ENCODE results near the gene SLC30A10. TPM values are rescaled to one million over a fixed set of nuclear protein-coding genes. Genes with fewer than 3 reads are reported as not detected.

Gene SLC30A10
- total and polyA plus RNA-seq, 2 of the 13 experiments (the other 11 are each of a cell fraction or from before 2014, with no cell fraction given): 20.9 to 30.2 TPM

DNA sequence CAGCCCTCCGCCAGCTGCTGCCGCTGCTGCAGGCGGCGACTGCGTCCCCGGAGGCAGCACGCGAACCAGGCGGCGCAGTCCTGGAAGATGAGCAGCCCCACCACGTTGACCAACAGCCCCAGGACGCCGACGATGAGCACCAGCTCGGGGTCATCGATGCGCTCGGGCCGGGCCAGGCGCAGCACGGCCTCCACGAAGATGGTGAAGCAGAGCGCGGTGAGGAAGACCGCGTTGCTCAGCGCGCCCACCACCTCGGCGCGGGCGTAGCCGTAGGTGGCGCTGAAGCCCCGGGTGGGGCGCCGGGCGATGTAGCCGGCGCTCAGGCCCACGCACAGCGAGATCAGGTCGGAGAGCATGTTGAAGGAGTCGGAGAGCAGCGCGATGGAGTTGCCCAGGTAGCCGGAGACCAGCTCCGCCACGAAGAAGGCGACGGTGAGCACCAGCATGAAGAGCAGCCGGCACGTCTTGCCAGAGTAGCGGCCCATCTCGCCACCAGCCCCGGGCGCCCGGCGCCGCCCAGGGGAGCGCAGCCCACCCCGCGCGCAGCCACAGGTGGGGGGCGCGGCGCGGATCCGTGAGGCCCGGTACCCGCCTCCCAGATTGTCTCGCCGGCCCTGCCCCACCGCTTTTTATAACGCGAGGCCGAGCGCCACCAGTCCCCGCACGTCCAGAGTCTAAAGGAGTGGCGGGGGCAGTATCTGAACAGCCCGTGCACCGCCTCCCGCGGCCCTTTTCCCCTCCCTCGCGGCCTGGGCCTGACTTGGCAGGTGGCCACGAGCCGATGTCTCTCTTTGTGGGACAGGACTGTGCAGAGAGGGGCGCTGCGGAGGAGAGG is at the start of gene SLC30A10 (continued):
- TF ChIP-seq, protein P1, sequence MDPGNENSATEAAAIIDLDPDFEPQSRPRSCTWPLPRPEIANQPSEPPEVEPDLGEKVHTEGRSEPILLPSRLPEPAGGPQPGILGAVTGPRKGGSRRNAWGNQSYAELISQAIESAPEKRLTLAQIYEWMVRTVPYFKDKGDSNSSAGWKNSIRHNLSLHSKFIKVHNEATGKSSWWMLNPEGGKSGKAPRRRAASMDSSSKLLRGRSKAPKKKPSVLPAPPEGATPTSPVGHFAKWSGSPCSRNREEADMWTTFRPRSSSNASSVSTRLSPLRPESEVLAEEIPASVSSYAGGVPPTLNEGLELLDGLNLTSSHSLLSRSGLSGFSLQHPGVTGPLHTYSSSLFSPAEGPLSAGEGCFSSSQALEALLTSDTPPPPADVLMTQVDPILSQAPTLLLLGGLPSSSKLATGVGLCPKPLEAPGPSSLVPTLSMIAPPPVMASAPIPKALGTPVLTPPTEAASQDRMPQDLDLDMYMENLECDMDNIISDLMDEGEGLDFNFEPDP (CRISPR knock-in tag; conservative IDR thresholded peaks at IDR 0.05): no peak
- TF ChIP-seq, protein P2, sequence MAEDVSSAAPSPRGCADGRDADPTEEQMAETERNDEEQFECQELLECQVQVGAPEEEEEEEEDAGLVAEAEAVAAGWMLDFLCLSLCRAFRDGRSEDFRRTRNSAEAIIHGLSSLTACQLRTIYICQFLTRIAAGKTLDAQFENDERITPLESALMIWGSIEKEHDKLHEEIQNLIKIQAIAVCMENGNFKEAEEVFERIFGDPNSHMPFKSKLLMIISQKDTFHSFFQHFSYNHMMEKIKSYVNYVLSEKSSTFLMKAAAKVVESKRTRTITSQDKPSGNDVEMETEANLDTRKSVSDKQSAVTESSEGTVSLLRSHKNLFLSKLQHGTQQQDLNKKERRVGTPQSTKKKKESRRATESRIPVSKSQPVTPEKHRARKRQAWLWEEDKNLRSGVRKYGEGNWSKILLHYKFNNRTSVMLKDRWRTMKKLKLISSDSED (CRISPR knock-in tag; IDR thresholded peaks at IDR 0.05): no peak; the same call in 1 of the 2 replicates
- no peak for TF ChIP-seq HCFC1 (IDR thresholded peaks at IDR 0.05; ENCODE audit: low read depth, low read length)
- TF ChIP-seq PHF8 (CRISPR knock-in tag; IDR thresholded peaks at IDR 0.05): peak; percentile 71
- TF ChIP-seq TMF1 (CRISPR knock-in tag; IDR thresholded peaks at IDR 0.05; ENCODE audit: low read depth): 0 out of 2 replicates have a peak, but pooled peaks have one; percentile 27
- TF ChIP-seq ZNF383 (CRISPR knock-in tag; IDR thresholded peaks at IDR 0.05; ENCODE audit: borderline replicate concordance): no peak
- no peak for TF ChIP-seq ZC3H4 (CRISPR knock-in tag; IDR thresholded peaks at IDR 0.05; ENCODE audit: borderline replicate concordance)
- 0 out of 2 replicates have a peak, but pooled peaks have one; percentile 22 for TF ChIP-seq ZNF333 (CRISPR knock-in tag; IDR thresholded peaks at IDR 0.05; ENCODE audit: borderline replicate concordance)
- TF ChIP-seq SAFB2 (CRISPR knock-in tag; IDR thresholded peaks at IDR 0.05; ENCODE audit: borderline replicate concordance, low read depth): 0 out of 2 replicates have a peak, but pooled peaks have one; percentile 25
- no peak for TF ChIP-seq KLF15 (CRISPR knock-in tag; IDR thresholded peaks at IDR 0.05; ENCODE audit: borderline replicate concordance)
- TF ChIP-seq, protein P3, sequence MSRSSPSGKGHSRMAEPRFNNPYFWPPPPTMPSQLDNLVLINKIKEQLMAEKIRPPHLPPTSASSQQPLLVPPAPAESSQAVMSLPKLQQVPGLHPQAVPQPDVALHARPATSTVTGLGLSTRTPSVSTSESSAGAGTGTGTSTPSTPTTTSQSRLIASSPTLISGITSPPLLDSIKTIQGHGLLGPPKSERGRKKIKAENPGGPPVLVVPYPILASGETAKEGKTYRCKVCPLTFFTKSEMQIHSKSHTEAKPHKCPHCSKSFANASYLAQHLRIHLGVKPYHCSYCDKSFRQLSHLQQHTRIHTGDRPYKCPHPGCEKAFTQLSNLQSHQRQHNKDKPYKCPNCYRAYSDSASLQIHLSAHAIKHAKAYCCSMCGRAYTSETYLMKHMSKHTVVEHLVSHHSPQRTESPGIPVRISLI (CRISPR knock-in tag; IDR thresholded peaks at IDR 0.05; ENCODE audit: borderline replicate concordance): no peak
- TF ChIP-seq, protein P4, sequence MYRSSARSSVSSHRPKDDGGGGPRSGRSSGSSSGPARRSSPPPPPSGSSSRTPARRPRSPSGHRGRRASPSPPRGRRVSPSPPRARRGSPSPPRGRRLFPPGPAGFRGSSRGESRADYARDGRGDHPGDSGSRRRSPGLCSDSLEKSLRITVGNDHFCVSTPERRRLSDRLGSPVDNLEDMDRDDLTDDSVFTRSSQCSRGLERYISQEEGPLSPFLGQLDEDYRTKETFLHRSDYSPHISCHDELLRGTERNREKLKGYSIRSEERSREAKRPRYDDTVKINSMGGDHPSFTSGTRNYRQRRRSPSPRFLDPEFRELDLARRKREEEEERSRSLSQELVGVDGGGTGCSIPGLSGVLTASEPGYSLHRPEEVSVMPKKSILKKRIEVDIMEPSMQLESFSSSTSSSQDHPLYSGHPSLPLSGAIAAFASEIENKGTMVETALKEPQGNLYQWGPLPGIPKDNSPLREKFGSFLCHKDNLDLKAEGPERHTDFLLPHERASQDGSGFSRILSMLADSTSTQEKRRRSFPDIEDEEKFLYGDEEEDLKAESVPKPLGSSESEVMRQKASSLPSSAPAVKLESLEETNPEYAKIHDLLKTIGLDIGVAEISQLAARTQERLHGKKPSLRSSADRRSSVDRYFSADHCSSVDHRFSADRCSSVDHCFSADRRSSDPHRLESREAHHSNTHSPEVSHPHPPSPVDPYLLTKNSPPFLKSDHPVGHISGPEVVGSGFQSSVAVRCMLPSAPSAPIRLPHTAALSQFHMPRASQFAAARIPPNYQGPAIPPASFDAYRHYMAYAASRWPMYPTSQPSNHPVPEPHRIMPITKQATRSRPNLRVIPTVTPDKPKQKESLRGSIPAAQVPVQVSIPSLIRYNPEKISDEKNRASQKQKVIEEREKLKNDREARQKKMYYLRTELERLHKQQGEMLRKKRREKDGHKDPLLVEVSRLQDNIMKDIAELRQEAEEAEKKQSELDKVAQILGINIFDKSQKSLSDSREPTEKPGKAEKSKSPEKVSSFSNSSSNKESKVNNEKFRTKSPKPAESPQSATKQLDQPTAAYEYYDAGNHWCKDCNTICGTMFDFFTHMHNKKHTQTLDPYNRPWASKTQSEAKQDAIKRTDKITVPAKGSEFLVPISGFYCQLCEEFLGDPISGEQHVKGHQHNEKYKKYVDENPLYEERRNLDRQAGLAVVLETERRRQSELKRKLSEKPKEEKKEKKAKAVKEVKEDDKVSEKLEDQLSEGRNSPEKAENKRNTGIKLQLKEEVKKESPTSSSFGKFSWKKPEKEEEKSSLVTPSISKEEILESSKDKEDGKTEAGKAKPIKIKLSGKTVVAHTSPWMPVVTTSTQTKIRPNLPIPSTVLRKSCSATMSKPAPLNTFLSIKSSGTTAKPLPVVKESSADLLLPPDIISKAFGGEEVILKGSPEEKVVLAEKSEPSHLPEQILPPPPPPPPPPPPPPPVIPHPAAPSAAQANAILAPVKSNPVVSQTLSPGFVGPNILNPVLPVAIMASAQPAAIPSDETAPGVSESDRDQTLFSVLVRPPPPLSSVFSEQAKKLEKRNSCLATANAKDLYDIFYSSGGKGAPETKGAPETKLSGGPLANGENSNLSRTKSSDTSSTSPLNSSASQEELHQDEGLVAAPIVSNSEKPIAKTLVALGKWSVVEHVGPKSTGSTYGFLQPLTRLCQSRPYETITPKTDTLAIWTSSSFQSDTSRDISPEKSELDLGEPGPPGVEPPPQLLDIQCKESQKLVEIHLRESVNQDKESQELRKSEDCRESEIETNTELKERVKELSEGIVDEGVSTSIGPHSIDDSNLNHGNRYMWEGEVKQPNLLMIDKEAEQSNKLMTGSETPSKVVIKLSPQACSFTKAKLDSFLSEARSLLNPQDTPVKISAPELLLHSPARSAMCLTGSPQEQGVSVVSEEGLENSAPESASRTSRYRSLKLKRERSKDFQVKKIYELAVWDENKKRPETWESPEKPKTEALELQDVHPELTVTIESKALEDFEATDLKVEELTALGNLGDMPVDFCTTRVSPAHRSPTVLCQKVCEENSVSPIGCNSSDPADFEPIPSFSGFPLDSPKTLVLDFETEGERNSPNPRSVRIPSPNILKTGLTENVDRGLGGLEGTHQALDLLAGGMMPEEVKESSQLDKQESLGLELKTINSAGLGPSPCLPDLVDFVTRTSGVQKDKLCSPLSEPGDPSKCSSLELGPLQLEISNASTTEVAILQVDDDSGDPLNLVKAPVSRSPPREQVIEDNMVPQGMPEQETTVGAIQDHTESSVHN (CRISPR knock-in tag; IDR thresholded peaks at IDR 0.05): 0 out of 2 replicates have a peak, but pooled peaks have one; percentile 38
- no peak; the same call in 1 of the 2 replicates for TF ChIP-seq FOXC1 (CRISPR knock-in tag; IDR thresholded peaks at IDR 0.05; ENCODE audit: borderline replicate concordance)
- TF ChIP-seq IKZF1 (IDR thresholded peaks at IDR 0.05): no peak
- TF ChIP-seq SRSF4 (IDR thresholded peaks at IDR 0.05; ENCODE audit: low read depth, low read length, poor library complexity, severe bottlenecking): no peak
